GM13976 (cell line): ENCODE data around the gene PRCP.

Experiments
- DNase-seq: peaks from one replicate; pipeline ENCODE4 v3.0.0; 2012; ENCODE audit warnings: low spot score
- in situ Hi-C: fragments of 300-500 bp; cut with MboI; formaldehyde crosslinking; loops from one replicate; pipeline ENCODE4 v1.12.0; 2022; ENCODE audit warnings: low sequenced_read_pairs, mixed read lengths, inconsistent platforms; ENCODE audit not compliant: unreplicated experiment
- TF ChIP-seq, protein P1 (sequence below): IDR thresholded peaks from 2 replicates; pipeline ENCODE4 v1.5.1; 2012; ENCODE audit warnings: borderline replicate concordance, mild to moderate bottlenecking; ENCODE audit not compliant: insufficient read depth; ENCODE audit errors: extremely low read depth, missing control alignments, control extremely low read depth

The PRCP gene

DNA sequence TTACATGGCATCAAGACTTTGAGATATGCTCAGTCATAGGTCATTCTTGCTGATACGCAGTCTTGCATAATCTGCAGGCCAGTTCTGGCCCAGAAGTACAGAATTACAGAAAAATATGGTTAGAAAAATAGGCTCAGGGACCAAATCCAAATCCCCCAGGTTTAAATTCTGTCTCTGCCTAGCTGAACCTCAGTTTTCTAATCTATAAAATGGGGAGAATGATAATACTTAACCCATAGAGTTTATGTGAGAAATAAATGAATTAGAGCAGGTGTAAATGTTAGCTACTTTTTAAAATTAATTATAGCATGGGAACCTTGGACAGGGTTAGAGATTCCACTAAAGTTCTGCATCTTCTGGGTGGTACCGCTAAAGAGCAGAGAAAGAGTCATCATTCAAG, 114.2 kb downstream of the PRCP start:
- in situ Hi-C loops: no loop called here

DNA sequence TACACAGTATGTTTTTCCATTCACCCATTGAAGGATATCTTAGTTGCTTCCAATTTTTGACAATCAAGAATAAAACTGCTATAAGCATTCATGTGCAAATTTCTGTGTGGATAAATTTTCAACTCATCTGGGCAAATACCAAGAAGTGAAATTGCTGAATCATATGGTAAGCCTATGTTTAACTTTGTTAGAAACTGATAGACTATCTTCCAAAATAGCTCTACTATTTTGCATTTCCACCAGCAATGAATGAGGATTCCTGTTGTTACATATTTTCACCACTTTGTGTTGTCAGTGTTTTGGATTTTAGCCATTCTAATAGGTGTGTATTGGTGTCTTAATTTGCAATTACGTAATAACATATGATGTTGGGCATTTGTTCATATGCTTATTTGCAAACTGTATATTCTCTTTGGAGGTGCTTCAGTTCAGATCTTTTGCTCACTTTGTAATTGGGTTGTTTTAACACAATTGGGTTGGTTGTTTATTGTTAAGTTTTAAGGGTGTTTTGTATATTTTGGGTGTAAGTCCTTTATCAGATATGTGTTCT, 117.3 kb downstream of the PRCP start:
- in situ Hi-C loops: no loop called here
- TF ChIP-seq, protein P1, sequence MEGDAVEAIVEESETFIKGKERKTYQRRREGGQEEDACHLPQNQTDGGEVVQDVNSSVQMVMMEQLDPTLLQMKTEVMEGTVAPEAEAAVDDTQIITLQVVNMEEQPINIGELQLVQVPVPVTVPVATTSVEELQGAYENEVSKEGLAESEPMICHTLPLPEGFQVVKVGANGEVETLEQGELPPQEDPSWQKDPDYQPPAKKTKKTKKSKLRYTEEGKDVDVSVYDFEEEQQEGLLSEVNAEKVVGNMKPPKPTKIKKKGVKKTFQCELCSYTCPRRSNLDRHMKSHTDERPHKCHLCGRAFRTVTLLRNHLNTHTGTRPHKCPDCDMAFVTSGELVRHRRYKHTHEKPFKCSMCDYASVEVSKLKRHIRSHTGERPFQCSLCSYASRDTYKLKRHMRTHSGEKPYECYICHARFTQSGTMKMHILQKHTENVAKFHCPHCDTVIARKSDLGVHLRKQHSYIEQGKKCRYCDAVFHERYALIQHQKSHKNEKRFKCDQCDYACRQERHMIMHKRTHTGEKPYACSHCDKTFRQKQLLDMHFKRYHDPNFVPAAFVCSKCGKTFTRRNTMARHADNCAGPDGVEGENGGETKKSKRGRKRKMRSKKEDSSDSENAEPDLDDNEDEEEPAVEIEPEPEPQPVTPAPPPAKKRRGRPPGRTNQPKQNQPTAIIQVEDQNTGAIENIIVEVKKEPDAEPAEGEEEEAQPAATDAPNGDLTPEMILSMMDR: no peak
- DNase-seq: no peak

More for the DNA sequence above, 114.2 kb downstream of the PRCP start:
- DNase-seq: no peak
- TF ChIP-seq, protein P1: no peak

DNA sequence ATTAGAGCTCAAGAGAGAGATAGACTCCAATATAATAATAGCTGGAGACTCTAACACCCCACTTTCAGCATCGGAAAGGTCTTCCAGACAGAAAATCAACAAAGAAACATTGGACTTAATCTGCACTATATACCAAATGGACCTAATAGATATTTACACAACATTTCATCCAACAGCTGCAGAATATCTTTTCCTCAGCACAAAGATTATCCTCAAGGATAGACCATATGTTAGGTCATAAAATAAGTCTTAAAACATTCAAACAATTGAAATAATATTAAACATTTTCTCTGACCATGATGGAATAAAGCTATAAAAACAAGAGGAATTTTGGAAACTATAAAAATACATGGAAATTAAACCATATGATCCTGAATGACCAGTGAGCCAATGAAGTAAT, 121.5 kb downstream of the PRCP start:
- in situ Hi-C loops: no loop called here

DNA sequence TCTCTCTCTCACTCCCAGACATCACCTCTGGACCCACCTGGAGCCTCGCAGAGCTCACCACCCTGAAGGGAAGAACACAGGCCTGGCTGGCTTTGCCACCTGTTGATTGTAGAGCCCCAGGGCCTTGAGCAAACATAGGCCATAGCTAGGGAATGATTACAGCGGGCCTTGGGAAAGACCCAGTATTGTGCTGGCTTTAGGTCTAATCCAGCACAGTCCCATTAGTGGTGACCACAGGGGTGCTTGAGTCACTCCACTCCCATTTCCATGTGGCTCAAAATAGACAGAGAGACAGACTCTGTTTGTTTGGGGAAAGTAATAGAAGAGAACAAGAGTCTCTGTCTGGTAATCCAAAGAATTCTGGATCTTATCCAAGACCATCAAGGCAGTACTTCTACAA, 123.9 kb downstream of the PRCP start:
- in situ Hi-C loops: no loop called here
- TF ChIP-seq, protein P1: no peak
- DNase-seq: no peak

More for the DNA sequence above, 121.5 kb downstream of the PRCP start:
- TF ChIP-seq, protein P1: no peak
- no peak for DNase-seq

DNA sequence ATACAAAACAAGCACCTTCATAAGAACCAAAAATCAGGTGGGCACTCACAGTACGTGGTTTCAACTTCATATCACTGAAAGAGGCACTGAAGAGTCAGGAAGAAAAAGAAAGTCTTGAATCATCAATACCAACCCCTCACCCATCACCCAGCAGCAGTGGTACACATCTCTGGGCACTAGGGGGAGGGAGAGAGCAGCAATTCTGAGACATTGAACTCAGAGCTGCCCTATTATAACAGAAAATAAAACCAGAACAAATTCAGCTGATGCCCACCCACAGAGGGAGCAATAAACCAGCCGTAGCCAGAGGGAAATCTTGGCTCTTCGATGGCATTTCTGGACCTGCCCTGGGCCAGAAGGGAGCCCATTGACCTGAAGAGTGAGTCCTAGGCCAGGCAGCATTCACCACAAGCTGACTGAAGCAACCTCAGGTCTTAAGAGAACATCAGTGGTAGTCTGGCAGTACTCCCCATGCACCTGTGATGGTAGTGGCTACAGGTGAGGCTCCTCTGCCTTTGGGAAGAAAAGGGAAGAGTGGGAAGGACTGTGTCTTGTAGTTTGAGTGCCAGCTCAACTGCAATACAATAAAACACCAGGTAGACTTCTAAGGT, 124.4 kb downstream of the PRCP start:
- in situ Hi-C loops: no loop called here
- peak; percentile 51 for DNase-seq
- TF ChIP-seq, protein P1: peak; percentile 69

DNA sequence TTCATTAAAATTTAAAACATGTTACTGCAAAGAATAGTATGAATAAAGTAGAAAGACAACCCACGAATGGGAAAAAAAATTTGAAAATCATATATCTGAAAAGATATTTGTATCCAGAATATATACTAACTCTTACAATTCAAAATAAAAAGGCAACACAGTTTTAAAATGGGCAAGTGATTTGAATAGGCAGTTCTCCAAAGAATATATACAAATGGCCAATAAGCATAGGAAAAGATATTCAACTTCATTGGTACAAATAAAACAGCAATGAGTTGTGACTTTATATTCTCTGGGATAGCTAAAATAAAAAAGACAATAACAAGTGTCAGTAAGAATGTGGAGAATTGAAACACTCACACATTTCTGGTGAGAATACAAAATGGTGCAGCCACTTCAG, 125.0 kb downstream of the PRCP start:
- in situ Hi-C loops: no loop called here
- DNase-seq: no peak
- TF ChIP-seq, protein P1: no peak
